ENCODE results near the gene SLC38A2. TPM values are rescaled to one million over a fixed set of nuclear protein-coding genes. Genes with fewer than 3 reads are reported as not detected.

The SLC38A2 gene
- total RNA-seq, 1 experiment from 2014 or later = 341 TPM

DNA sequence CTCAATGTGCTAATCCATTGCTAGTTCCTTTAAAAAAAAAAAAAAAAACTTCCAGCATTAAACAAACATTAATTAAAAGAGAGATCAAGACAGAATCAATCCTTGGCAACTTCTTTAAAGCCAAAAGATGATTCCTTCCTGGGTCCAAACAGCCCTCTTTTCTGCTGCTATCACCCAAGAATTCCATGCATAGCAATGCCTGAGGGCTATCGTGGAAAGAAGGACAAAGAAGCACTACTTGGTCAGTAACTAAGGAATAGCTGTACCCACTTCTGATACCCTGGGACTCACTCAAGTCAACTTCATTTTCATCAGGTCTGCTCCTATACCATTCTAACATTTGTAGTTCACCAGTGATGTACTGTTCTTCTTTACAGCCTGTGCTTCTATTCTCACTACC is 51.8 kb downstream of the SLC38A2 start:
- ATAC-seq = no peak
- ChIA-PET CTCF (no interaction called here), POLR2A (no interaction called here)
- Histone ChIP-seq H3K4me1 (ENCODE audit: control insufficient read depth, insufficient read depth, low read length) (no peaks in the 10 kb centered on the region), H3K9me3 (ENCODE audit: control insufficient read depth, insufficient read depth, low read depth, low read length) (0 out of 2 replicates have a peak, but pooled peaks cover 3% of the 10 kb centered on the region), H3K36me3 (ENCODE audit: control insufficient read depth, insufficient read depth, low read length) (no peaks in the 10 kb centered on the region), H3K27ac (ENCODE audit: low read length) (no peak overlapping the region), H3K27me3 (ENCODE audit: control insufficient read depth, insufficient read depth, low read length) (no peaks in the 10 kb centered on the region), H3K4me3 (ENCODE audit: low read depth in 2 of 2, low read length in 2 of 2) (no peak overlapping the region)
- no TSS peak for BruUV-seq (replicated peaks)
- TF ChIP-seq SIN3A (IDR thresholded peaks at IDR 0.05; ENCODE audit: borderline replicate concordance, insufficient read depth, low read depth, low read length) (no peak), TCF7L2 (IDR thresholded peaks at IDR 0.05; ENCODE audit: low read depth, low read length) (no peak), POLR2AphosphoS5 (IDR thresholded peaks at IDR 0.05; ENCODE audit: low read depth, low read length) (no peak)
- TF ChIP-seq, protein P1, sequence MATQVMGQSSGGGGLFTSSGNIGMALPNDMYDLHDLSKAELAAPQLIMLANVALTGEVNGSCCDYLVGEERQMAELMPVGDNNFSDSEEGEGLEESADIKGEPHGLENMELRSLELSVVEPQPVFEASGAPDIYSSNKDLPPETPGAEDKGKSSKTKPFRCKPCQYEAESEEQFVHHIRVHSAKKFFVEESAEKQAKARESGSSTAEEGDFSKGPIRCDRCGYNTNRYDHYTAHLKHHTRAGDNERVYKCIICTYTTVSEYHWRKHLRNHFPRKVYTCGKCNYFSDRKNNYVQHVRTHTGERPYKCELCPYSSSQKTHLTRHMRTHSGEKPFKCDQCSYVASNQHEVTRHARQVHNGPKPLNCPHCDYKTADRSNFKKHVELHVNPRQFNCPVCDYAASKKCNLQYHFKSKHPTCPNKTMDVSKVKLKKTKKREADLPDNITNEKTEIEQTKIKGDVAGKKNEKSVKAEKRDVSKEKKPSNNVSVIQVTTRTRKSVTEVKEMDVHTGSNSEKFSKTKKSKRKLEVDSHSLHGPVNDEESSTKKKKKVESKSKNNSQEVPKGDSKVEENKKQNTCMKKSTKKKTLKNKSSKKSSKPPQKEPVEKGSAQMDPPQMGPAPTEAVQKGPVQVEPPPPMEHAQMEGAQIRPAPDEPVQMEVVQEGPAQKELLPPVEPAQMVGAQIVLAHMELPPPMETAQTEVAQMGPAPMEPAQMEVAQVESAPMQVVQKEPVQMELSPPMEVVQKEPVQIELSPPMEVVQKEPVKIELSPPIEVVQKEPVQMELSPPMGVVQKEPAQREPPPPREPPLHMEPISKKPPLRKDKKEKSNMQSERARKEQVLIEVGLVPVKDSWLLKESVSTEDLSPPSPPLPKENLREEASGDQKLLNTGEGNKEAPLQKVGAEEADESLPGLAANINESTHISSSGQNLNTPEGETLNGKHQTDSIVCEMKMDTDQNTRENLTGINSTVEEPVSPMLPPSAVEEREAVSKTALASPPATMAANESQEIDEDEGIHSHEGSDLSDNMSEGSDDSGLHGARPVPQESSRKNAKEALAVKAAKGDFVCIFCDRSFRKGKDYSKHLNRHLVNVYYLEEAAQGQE (IDR thresholded peaks at IDR 0.05; ENCODE audit: insufficient read depth in 1 of 2, low read depth in 2 of 2, low read length in 1 of 2) = no peak
- TF ChIP-seq, protein P2, sequence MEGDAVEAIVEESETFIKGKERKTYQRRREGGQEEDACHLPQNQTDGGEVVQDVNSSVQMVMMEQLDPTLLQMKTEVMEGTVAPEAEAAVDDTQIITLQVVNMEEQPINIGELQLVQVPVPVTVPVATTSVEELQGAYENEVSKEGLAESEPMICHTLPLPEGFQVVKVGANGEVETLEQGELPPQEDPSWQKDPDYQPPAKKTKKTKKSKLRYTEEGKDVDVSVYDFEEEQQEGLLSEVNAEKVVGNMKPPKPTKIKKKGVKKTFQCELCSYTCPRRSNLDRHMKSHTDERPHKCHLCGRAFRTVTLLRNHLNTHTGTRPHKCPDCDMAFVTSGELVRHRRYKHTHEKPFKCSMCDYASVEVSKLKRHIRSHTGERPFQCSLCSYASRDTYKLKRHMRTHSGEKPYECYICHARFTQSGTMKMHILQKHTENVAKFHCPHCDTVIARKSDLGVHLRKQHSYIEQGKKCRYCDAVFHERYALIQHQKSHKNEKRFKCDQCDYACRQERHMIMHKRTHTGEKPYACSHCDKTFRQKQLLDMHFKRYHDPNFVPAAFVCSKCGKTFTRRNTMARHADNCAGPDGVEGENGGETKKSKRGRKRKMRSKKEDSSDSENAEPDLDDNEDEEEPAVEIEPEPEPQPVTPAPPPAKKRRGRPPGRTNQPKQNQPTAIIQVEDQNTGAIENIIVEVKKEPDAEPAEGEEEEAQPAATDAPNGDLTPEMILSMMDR (IDR thresholded peaks at IDR 0.05) = no peak
- DNase-seq (ENCODE audit: low read depth, low spot score) = no peak
- intact Hi-C loops (cut with micrococcal nuclease; ENCODE audit: unreplicated experiment) = no loop called here
- in situ Hi-C loops (cut with HindIII; ENCODE audit: low pct_unique_long_range_greater_than_20kb, low sequenced_read_pairs) = no loop called here

DNA sequence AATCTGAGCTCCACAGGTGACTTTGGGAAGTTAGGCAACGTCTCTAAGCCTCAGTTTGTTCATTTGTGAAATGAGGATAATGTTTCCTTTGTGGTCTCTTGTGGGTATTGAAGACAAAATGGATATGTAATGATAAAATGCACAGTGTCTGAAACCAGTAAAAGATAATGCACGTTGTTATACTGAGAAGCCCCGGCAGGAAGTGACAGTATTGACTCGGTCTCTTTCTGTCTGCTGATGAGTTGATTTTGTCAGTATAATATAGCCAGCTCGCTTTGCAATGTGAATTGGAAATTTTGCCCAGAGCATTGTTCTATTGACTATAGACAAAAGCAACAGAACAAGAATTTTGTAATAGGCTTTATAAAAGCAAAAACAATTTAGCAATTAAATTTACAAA is 54.5 kb downstream of the SLC38A2 start:
- DNase-seq (ENCODE audit: low read depth, low spot score) = no peak
- Histone ChIP-seq H3K27ac (ENCODE audit: low read length) (no peak overlapping the region), H3K4me1 (ENCODE audit: control insufficient read depth, insufficient read depth, low read length) (no peaks in the 10 kb centered on the region), H3K36me3 (ENCODE audit: control insufficient read depth, insufficient read depth, low read length) (no peaks in the 10 kb centered on the region), H3K9me3 (ENCODE audit: control insufficient read depth, insufficient read depth, low read depth, low read length) (0 out of 2 replicates have a peak, but pooled peaks cover 3% of the 10 kb centered on the region), H3K4me3 (ENCODE audit: low read depth in 2 of 2, low read length in 2 of 2) (no peak overlapping the region), H3K27me3 (ENCODE audit: control insufficient read depth, insufficient read depth, low read length) (no peaks in the 10 kb centered on the region)
- in situ Hi-C loops (cut with HindIII; ENCODE audit: low pct_unique_long_range_greater_than_20kb, low sequenced_read_pairs) (no loop called here), intact Hi-C loops (cut with micrococcal nuclease; ENCODE audit: unreplicated experiment) (no loop called here)
- ATAC-seq = no peak
- CTCF ChIA-PET = no interaction called here
- POLR2A ChIA-PET = no interaction called here
- TF ChIP-seq TCF7L2 (IDR thresholded peaks at IDR 0.05; ENCODE audit: low read depth, low read length) (no peak), POLR2AphosphoS5 (IDR thresholded peaks at IDR 0.05; ENCODE audit: low read depth, low read length) (no peak), SIN3A (IDR thresholded peaks at IDR 0.05; ENCODE audit: borderline replicate concordance, insufficient read depth, low read depth, low read length) (no peak)
- TF ChIP-seq, protein P2 (IDR thresholded peaks at IDR 0.05) = no peak
- TF ChIP-seq, protein P1 (IDR thresholded peaks at IDR 0.05; ENCODE audit: insufficient read depth in 1 of 2, low read depth in 2 of 2, low read length in 1 of 2) = no peak
- BruUV-seq (replicated peaks) = no TSS peak

Other genes starting within 250 kb of the SLC38A2 start
- gene SLC38A1, start 103.7 kb downstream of the SLC38A2 start, total RNA-seq (2021; ENCODE audit: unreplicated experiment) = 127 TPM